ENCODE measurements around the gene CDC42BPB.

Gene CDC42BPB

GRCh38 chr14:102914474-102915291 lies 142.7 kb downstream of the CDC42BPB start:
- no peak for DNase-seq (ENCODE audit: low spot score)

- DNase-seq (ENCODE audit: low spot score): no peak
Measured at GRCh38 chr14:102913341-102914211, 143.8 kb downstream of the CDC42BPB start.

GRCh38 chr14:102911991-102912761 lies 145.2 kb downstream of the CDC42BPB start:
- no peak for DNase-seq (ENCODE audit: low spot score)

GRCh38 chr14:102911541-102911951 lies 145.8 kb downstream of the CDC42BPB start:
- DNase-seq (ENCODE audit: low spot score): no peak

GRCh38 chr14:102910442-102910841 lies 146.9 kb downstream of the CDC42BPB start:
- no peak for DNase-seq (ENCODE audit: low spot score)

- no peak for DNase-seq (ENCODE audit: low spot score)
Measured at GRCh38 chr14:102909911-102910310, 147.4 kb downstream of the CDC42BPB start.

GRCh38 chr14:102909462-102909861 lies 147.9 kb downstream of the CDC42BPB start:
- no peak for DNase-seq (ENCODE audit: low spot score)

- no peak for DNase-seq (ENCODE audit: low spot score)
Measured at GRCh38 chr14:102908766-102909455, 148.4 kb downstream of the CDC42BPB start.

GRCh38 chr14:102907980-102908730 lies 149.2 kb downstream of the CDC42BPB start:
- DNase-seq (ENCODE audit: low spot score): no peak

- DNase-seq (ENCODE audit: low spot score): no peak
Measured at GRCh38 chr14:102907303-102907844, 150.0 kb downstream of the CDC42BPB start.

GRCh38 chr14:102906616-102907302 lies 150.6 kb downstream of the CDC42BPB start:
- no peak for DNase-seq (ENCODE audit: low spot score)

GRCh38 chr14:102905116-102906108 lies 151.9 kb downstream of the CDC42BPB start:
- no peak for DNase-seq (ENCODE audit: low spot score)

- DNase-seq (ENCODE audit: low spot score): no peak
Measured at GRCh38 chr14:102903889-102904512, 153.3 kb downstream of the CDC42BPB start.

- DNase-seq (ENCODE audit: low spot score): no peak
Measured at GRCh38 chr14:102903248-102903888, 154.0 kb downstream of the CDC42BPB start.

GRCh38 chr14:102902523-102903247 lies 154.7 kb downstream of the CDC42BPB start:
- DNase-seq (ENCODE audit: low spot score): no peak

GRCh38 chr14:102902086-102902485 lies 155.3 kb downstream of the CDC42BPB start:
- no peak for DNase-seq (ENCODE audit: low spot score)

GRCh38 chr14:102901633-102902032 lies 155.7 kb downstream of the CDC42BPB start:
- DNase-seq (ENCODE audit: low spot score): no peak
